ENCODE measurements around the gene CFL1. TPM values are rescaled to one million over a fixed set of nuclear protein-coding genes. Genes with fewer than 3 reads are reported as not detected.

CFL1 gene
- total RNA-seq, 4 donors from 2014 or later, result 227 to 514 (median 399) TPM

- Histone ChIP-seq H3K36me3 (no peaks in the 10 kb centered on the region), H3K4me3 (peak overlapping the region; percentile 80 to 81), H3K27me3 (no peaks in the 10 kb centered on the region), H3K27ac (peak overlapping the region; percentile 96 to 97), H3K9me3 (no peaks in the 10 kb centered on the region), H3K4me1 (peaks cover 4 to 21% of the 10 kb centered on the region in 2 donors)
- peak in 2 of 4 experiments; percentile 17 to 48 for TF ChIP-seq CTCF (IDR thresholded peaks at IDR 0.05)
- no peak for TF ChIP-seq POLR2A (IDR thresholded peaks at IDR 0.05)
- intact Hi-C loops (cut with DNase I; ENCODE audit: low total_unique reads), result no loop called here
- DNase-seq, result peak in 1 of 2 donors; percentile 59
These were observed 33.5 kb upstream of the CFL1 start for GRCh38 chr11:65891219-65892136.

DNA sequence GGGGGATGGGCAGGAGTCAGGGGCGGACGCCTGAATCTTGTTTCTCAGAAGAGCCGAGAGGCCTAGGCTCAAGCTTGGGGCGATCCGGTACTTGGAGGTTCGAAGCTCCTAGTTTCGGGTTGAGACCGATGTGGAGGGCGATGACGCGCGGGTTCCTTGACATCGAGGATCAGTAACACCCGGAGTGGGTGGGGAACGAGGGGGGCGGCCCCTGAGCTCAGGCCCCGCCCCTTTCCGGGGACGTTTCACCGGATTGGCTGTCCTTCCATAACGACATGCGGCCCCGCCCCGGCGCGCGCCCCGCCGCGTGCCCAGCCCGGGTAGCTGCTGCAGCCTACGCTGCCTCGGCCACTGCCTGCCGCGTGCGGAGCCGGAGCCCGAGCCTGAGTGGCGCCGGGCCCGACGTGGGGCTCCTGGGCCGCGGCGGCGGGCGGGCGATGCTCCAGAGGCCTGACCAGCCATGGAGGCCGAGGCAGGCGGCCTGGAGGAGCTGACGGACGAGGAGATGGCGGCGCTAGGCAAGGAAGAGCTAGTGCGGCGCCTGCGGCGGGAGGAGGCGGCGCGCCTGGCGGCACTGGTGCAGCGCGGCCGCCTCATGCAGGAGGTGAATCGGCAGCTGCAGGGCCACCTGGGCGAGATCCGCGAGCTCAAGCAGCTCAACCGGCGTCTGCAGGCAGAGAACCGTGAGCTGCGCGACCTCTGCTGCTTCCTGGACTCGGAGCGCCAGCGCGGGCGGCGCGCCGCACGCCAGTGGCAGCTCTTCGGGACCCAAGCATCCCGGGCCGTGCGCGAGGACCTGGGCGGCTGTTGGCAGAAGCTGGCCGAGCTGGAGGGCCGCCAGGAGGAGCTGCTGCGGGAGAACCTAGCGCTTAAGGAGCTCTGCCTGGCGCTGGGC lies 32.6 kb upstream of the CFL1 start, which contains the start of gene CCDC85B:
Gene CCDC85B (plus strand): TSS at position 350 of the 895 bp plus-strand sequence. CDS start 111 bp downstream, at position 461.
- Histone ChIP-seq H3K4me1 (peaks cover 4 to 21% of the 10 kb centered on the region in 2 donors), H3K9me3 (no peaks in the 10 kb centered on the region), H3K27ac (peak within 1 kb of the TSS; percentile 96 to 97), H3K36me3 (no peaks in the 10 kb centered on the region), H3K4me3 (peak within 1 kb of the TSS; percentile 80 to 81), H3K27me3 (no peaks in the 10 kb centered on the region)
- peak; percentile 97 to 99 for TF ChIP-seq POLR2A (IDR thresholded peaks at IDR 0.05)
- TF ChIP-seq CTCF (IDR thresholded peaks at IDR 0.05), result peak in 2 of 4 experiments; percentile 12 to 50
- intact Hi-C loops (cut with DNase I; ENCODE audit: low total_unique reads), result no loop called here
- peak; percentile 99 for DNase-seq

GRCh38 chr11:65888163-65888814 lies 30.3 kb upstream of the CFL1 start, which contains the start of gene FIBP:
TSS of gene FIBP (minus strand) at chr11:65888471. CDS start at chr11:65888418, 53 bp downstream.
- Histone ChIP-seq H3K27ac (peak within 1 kb of the TSS; percentile 96 to 97), H3K4me1 (peaks cover 4 to 21% of the 10 kb centered on the region in 2 donors), H3K36me3 (no peaks in the 10 kb centered on the region), H3K27me3 (no peaks in the 10 kb centered on the region), H3K9me3 (no peaks in the 10 kb centered on the region), H3K4me3 (peak within 1 kb of the TSS; percentile 55 to 88)
- DNase-seq, result peak; percentile 98
- intact Hi-C loops (cut with DNase I; ENCODE audit: low total_unique reads), result no loop called here
- TF ChIP-seq POLR2A (IDR thresholded peaks at IDR 0.05), result peak; percentile 92
- TF ChIP-seq CTCF (IDR thresholded peaks at IDR 0.05), result peak; percentile 73 to 95 (median 88)

- Histone ChIP-seq H3K9me3 (no peaks in the 10 kb centered on the region), H3K4me1 (peaks cover 4 to 17% of the 10 kb centered on the region in 2 donors), H3K36me3 (no peaks in the 10 kb centered on the region), H3K27ac (peak overlapping the region; percentile 96 to 97), H3K27me3 (no peaks in the 10 kb centered on the region), H3K4me3 (peak overlapping the region; percentile 55 to 88)
- TF ChIP-seq POLR2A (IDR thresholded peaks at IDR 0.05) (no peak), CTCF (IDR thresholded peaks at IDR 0.05) (no peak)
- intact Hi-C loops (cut with DNase I; ENCODE audit: low total_unique reads), result no loop called here
- no peak for DNase-seq
These were observed 29.8 kb upstream of the CFL1 start for GRCh38 chr11:65887723-65888162.
